ENCODE results near the gene IGF2BP2.

Gene IGF2BP2

GRCh38 chr3:185740133-185740532 lies 84.7 kb downstream of the IGF2BP2 start:
- TF ChIP-seq NFIC (IDR thresholded peaks at IDR 0.05) (no peak), CREB1 (IDR thresholded peaks at IDR 0.05; ENCODE audit: low read depth) (no peak), TCF12 (IDR thresholded peaks at IDR 0.05; ENCODE audit: low read depth) (no peak), EP300 (IDR thresholded peaks at IDR 0.05; ENCODE audit: borderline replicate concordance) (no peak), TAF1 (IDR thresholded peaks at IDR 0.05; ENCODE audit: low read depth) (no peak), CEBPB (IDR thresholded peaks at IDR 0.05) (no peak), RAD21 (IDR thresholded peaks at IDR 0.05; ENCODE audit: low read depth) (no peak), USF1 (IDR thresholded peaks at IDR 0.05) (no peak), FOXM1 (IDR thresholded peaks at IDR 0.05; ENCODE audit: borderline replicate concordance, low read depth) (no peak)
- TF ChIP-seq, protein P1, sequence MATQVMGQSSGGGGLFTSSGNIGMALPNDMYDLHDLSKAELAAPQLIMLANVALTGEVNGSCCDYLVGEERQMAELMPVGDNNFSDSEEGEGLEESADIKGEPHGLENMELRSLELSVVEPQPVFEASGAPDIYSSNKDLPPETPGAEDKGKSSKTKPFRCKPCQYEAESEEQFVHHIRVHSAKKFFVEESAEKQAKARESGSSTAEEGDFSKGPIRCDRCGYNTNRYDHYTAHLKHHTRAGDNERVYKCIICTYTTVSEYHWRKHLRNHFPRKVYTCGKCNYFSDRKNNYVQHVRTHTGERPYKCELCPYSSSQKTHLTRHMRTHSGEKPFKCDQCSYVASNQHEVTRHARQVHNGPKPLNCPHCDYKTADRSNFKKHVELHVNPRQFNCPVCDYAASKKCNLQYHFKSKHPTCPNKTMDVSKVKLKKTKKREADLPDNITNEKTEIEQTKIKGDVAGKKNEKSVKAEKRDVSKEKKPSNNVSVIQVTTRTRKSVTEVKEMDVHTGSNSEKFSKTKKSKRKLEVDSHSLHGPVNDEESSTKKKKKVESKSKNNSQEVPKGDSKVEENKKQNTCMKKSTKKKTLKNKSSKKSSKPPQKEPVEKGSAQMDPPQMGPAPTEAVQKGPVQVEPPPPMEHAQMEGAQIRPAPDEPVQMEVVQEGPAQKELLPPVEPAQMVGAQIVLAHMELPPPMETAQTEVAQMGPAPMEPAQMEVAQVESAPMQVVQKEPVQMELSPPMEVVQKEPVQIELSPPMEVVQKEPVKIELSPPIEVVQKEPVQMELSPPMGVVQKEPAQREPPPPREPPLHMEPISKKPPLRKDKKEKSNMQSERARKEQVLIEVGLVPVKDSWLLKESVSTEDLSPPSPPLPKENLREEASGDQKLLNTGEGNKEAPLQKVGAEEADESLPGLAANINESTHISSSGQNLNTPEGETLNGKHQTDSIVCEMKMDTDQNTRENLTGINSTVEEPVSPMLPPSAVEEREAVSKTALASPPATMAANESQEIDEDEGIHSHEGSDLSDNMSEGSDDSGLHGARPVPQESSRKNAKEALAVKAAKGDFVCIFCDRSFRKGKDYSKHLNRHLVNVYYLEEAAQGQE (IDR thresholded peaks at IDR 0.05; ENCODE audit: low read depth): no peak
- TF ChIP-seq, protein P2, sequence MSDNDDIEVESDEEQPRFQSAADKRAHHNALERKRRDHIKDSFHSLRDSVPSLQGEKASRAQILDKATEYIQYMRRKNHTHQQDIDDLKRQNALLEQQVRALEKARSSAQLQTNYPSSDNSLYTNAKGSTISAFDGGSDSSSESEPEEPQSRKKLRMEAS (IDR thresholded peaks at IDR 0.05): no peak

DNA sequence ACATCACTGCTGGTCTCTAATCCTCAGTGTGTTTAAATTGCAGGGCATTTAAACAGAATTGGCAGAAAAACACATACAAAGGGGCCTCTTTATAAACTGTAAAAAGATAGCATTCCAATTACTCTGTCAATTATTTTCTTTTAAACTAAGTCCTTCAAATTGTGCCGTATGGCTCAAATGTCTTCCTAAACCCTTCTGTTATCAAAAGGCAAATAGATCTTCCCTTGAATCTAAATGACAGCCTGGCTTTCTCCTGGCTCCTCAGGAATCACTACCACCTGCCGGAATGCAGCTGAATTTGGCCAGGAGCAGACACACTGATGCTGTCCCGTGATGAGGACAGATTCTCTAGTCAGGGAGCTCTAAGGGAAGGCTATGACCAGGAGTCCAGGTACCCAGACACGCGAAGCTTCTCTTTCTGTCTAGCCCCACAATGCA lies 85.6 kb downstream of the IGF2BP2 start:
- TF ChIP-seq, protein P2 (IDR thresholded peaks at IDR 0.05): no peak
- TF ChIP-seq USF1 (IDR thresholded peaks at IDR 0.05) (no peak), ZBTB7A (IDR thresholded peaks at IDR 0.05; ENCODE audit: low read depth) (no peak), TAF1 (IDR thresholded peaks at IDR 0.05; ENCODE audit: low read depth) (no peak)

DNA sequence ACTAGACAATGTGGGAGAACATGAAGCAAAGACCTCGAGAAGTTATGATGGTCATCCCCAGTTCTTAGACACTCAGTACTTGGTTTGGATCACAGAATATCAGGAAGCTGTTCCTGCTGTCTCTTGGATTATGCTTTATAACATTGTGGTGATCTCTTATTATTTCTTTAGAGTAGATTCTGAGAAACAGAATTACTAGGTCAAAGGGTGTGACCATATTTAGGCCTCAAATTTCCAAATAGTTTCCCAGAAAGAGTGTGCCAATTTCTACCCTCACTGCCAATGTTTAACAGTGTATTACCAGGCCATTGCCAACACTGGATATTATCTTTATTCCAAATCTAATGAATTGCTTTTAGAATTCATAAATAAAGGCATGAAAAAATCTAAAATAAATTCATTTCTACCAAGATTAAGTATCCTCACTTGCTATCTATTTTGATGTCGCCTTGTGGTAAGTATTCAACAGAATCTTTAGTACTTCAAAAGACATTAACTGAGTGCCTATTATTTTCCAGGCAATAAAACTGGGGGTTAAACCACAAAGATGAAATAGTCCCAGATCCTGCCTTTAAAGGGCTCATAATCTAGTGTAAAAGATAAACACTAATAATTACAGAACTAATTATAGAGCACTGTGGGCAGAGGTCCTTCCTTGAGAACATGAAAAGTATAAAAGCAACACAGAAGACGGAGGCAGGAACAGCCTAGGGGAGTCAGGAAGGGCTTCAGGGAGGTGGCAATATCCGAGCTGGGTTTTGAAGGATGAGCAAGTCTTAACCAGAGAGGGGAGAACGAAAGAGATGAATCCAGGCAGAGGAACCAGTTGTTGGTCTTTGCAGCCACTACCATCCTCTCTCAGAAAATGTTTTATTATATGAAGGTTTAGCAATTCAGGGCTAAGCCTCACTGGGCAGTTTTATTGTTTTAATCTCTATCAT lies 86.8 kb downstream of the IGF2BP2 start:
- TF ChIP-seq ZBTB7A (IDR thresholded peaks at IDR 0.05; ENCODE audit: low read depth): no peak
- TF ChIP-seq TCF12 (IDR thresholded peaks at IDR 0.05; ENCODE audit: low read depth): no peak
- TF ChIP-seq, protein P1 (IDR thresholded peaks at IDR 0.05; ENCODE audit: low read depth): no peak
- TF ChIP-seq TAF1 (IDR thresholded peaks at IDR 0.05; ENCODE audit: low read depth): no peak
- no peak for TF ChIP-seq EP300 (IDR thresholded peaks at IDR 0.05; ENCODE audit: borderline replicate concordance)
- no peak for TF ChIP-seq CEBPB (IDR thresholded peaks at IDR 0.05)
- no peak for TF ChIP-seq YY1 (IDR thresholded peaks at IDR 0.05; ENCODE audit: low read depth)
- TF ChIP-seq, protein P2 (IDR thresholded peaks at IDR 0.05): no peak
- no peak for TF ChIP-seq EGR1 (IDR thresholded peaks at IDR 0.05)
- no peak for TF ChIP-seq CREB1 (IDR thresholded peaks at IDR 0.05; ENCODE audit: low read depth)
- no peak for TF ChIP-seq FOXM1 (IDR thresholded peaks at IDR 0.05; ENCODE audit: borderline replicate concordance, low read depth)
- TF ChIP-seq NFIC (IDR thresholded peaks at IDR 0.05): no peak
- no peak for TF ChIP-seq RAD21 (IDR thresholded peaks at IDR 0.05; ENCODE audit: low read depth)
- no peak for TF ChIP-seq TEAD4 (IDR thresholded peaks at IDR 0.05)
- no peak for TF ChIP-seq USF1 (IDR thresholded peaks at IDR 0.05)

- TF ChIP-seq TEAD4 (IDR thresholded peaks at IDR 0.05) (0 out of 2 replicates have a peak, but pooled peaks have one; percentile 19), TCF12 (IDR thresholded peaks at IDR 0.05; ENCODE audit: low read depth) (no peak), YY1 (IDR thresholded peaks at IDR 0.05; ENCODE audit: low read depth) (no peak), ZBTB7A (IDR thresholded peaks at IDR 0.05; ENCODE audit: low read depth) (no peak)
- TF ChIP-seq, protein P1 (IDR thresholded peaks at IDR 0.05; ENCODE audit: low read depth): no peak
These were observed 87.8 kb downstream of the IGF2BP2 start for GRCh38 chr3:185737020-185737419.

All from Ishikawa (cell line).